Ecto neural progenitor cell (in vitro differentiated cells): ENCODE results near the gene ZP4.

Experiments used
- DNase-seq: peaks from one replicate; pipeline ENCODE4 v3.0.0-alpha.2; 2018; ENCODE audit warnings: low spot score

Gene ZP4

GRCh38 chr1:237890822-237891221, at the start of gene ZP4:
Gene ZP4 (minus strand): TSS chr1:237890922. CDS start chr1:237890635, 287 bp downstream.
- no peak for DNase-seq

GRCh38 chr1:237938553-237938952, 47.8 kb upstream of the ZP4 start:
- no peak for DNase-seq

DNA sequence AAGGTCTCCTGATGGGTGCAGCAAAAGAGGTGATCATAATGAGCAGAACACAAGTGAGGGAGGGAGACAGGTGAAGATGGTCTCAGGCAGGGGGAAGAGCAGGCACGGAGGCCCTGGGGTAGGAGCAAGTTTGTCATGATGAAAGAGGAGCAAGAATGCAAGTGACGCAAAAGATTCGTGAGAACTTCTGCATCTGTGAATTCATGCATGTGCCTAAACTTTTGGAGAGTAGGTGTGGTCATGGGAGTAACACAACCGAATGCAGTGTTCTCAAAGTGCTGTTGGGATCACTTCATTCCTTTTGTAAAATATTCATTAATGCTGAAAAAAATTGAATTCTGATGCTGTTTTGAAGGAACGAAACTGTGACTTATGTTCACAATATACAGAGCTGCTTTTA, 47.3 kb upstream of the ZP4 start:
- DNase-seq, result no peak

- no peak for DNase-seq
Measured at GRCh38 chr1:237932816-237933215, 42.1 kb upstream of the ZP4 start.

DNA sequence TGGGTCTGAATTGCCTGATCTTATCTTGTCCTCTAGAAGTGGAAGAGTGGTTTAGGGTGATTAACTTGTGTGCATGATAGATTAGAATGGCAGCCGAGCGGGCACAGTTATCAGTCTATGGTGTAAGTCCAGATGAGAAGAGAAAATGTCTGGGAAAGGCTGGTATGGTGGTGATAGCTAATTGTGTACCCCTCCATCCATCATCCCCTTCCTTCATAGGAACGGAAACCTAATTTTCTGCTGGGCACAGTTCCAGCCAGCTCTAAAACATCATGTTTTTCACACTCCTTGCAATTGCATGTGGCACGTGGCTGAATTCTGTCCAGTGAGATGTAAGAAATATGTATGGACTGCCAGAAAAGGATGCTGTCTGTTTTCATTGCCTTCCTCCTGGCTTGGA, 40.9 kb upstream of the ZP4 start:
- no peak for DNase-seq

DNA sequence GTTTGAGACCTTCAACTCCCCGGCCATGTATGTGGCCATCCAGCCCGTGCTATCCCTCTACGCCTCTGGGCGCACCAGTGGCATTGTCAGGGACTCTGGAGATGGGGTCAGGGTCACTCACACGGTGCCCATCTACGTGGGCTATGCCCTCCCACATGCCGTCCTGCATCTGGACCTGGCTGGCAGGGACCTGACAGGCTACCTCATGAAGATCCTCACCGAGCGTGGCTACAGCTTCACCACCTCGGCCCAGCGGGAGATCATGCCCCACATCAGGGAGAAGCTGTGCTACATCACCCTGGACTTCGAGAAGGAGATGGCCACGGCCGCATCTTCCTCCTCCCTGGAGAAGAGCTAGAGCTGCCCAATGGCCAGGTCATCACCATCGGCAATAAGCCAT, 36.5 kb upstream of the ZP4 start:
- no peak for DNase-seq

DNA sequence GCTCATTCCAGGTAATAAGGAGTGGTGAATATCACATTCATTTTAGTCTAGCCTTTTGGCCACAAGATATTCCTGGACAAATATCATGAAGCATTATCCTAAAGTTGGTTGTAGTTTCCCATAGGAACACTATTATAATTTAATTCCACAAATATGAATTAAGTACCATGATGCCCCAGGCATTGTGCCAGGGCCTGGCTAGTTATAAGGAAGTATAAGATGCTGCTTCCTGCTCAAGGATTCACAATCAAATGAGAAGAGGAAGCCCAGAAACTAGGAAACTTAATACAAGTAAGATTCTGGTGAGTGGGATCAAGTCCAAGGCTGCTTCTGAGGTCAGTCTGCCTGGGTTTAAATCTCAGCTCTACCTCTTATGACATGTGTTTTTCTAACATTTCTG, 30.6 kb upstream of the ZP4 start:
- no peak for DNase-seq

DNA sequence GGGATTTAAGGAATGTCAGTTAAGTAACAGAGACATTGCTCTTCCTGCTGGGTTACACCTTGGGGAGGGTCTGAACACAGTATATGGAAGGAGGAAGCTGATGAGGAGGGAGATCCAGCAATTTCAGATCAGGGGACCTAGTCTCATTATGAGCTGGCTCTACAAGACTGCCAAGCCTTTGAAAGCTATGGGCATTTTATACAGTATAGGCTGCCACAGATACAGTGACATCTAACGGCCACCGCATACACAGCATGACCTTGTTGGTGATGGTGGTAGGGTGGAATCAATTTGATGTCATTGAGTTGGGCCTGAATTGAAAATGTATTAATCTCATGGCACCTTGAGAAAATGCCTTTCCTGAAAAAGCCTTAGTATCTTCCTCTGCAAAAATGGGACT, 22.6 kb upstream of the ZP4 start:
- no peak for DNase-seq

DNA sequence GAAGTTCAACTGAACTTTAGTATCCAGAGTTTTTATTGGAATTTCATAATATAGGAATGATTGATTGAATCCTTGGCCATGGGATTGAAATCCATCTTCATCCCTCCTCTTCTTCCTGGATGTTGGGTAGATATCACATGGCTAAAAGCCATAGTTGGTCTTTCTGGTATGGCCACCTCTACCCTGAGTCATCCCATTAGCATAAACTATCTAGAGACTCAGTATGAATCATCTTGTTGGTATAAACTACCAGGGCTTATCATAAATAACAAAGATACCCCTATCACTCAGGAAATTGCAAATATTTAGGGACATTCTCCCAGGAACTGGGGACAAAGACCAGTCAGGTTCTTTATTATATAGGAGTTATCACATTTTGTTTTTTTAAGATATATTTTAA, 21.2 kb upstream of the ZP4 start:
- DNase-seq, result no peak

DNA sequence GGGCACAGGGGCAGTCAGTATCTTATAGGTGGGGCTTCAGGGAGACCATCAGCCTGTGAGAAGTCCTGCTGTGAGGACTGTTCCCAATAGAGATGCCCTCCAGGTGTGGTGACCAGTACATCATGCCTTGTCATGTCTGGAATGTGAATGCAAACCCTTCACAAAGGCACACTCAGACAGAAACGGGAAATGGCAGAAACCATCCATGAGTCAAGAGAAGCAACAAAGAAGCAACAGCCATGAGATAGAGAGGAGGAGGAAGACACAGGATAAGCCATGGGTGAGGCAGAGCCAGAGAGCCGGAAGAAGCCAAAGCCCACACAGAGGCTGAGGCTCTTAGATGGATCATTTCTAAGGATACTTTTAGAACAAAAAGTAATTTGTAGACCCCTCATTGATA, 20.1 kb upstream of the ZP4 start:
- DNase-seq, result no peak

DNA sequence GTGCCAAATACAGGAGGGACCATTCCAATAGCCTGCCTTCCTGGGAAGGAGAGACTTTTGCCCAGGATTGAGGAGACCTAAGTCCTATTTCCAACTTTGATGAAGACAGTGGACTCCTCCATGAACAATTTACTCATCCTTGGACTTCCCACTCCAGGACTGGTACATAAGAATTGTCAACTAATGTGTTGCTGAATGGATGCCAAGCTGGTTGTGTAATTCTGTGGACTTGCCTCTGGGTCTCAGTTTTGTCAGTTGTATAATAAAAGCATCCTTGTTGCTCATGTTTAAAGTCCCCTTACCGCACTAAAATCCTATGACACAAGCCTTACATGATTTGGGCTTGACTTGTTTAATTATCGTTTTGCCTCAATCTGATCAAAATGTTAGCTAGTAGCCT, 13.2 kb upstream of the ZP4 start:
- DNase-seq, result no peak

DNA sequence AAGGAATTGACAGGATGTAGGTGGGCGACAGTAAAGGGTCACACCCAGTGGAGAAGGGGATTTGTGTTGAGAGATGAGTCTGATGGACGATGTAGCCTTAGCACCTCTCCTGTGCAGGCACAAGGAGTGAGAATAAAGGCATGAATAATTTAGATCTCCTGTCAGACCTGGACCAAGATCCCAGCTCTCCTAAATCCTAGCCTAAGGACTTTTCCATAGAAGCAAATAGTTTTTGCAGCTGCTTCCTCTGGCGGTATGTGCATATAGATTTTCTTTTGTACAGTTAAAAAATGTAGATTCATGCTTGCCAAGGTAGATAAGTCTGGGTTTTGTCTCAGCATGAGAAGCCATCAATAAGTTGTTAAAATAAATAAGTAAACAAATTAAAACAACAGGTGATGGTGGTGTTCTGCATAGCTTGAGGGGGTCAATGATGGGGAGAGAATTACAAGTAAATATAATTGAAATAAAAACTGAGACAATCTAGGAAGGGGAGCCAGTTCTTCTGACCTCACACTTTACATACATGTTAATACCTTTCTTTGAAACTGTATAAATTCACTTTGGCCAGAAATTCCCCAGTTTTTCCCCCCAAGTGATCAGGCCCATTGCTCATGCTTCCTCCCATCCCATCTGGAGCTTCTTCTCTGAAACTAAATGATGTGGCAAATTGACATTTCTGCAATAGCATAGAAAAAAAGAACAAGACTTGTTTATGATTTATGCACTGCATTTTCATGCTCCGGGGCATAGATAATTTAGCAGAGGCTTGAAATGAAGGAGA, 12.4 kb upstream of the ZP4 start:
- no peak for DNase-seq

DNA sequence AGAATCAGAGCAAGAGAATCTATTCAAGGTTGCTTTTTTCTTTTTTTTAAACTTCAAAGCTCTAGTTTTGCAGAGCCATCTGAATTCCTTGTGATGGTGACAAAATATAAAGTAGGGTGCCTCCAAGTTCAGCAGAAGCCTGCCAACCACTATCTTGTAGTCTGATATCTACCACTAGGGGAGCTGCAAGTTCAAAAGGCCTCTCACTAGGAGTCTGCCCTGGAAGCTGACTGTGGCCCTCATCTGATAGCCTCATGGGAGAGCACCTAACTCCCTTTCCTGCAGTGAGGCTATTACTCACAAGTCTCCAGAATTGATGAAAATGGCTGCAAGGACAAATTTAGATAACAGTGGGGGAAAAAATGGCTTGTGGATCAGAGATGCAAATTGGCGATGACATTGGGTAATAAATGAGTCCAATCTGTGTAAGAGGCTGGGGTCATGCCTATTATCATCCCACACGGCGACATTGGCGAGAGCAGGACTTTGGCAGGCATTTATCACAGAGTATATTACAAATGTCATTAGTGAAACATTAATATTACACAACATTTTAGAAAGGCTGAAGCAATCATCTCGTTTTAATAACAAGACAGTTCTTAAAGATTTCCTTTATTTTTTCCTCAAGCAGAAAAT, 10.7 kb upstream of the ZP4 start:
- no peak for DNase-seq

GRCh38 chr1:237895630-237896029, 4.9 kb upstream of the ZP4 start:
- no peak for DNase-seq

DNA sequence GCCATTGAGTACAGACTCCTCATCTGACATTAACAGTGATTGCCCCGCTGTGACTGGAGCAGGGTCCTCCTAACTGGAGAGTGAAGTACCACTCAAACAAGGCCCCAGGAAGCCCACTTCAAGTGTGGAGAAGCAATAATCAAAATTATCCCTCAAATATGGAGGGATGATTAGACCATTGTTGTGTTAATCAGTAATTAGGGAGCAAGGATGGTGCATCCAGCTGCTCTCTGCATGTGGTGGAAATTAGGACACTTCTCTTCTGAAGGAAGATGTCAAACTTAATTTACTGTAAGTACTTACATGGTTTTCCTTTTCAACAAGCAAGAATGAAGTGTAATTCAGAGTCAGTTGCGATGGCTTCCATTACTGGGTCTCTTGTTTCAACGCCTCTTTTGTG, 3.4 kb upstream of the ZP4 start:
- DNase-seq, result no peak

- DNase-seq, result no peak
Measured at GRCh38 chr1:237891979-237892378, 1.3 kb upstream of the ZP4 start.

- no peak for DNase-seq
Measured at GRCh38 chr1:237891266-237891665, 544 bp upstream of the ZP4 start.

- DNase-seq, result no peak
Measured at GRCh38 chr1:237890416-237890815, 306 bp downstream of the ZP4 start.

- no peak for DNase-seq
Measured at GRCh38 chr1:237888143-237888542, 2.6 kb downstream of the ZP4 start.

GRCh38 chr1:237887542-237887941, 3.2 kb downstream of the ZP4 start:
- DNase-seq, result no peak

DNA sequence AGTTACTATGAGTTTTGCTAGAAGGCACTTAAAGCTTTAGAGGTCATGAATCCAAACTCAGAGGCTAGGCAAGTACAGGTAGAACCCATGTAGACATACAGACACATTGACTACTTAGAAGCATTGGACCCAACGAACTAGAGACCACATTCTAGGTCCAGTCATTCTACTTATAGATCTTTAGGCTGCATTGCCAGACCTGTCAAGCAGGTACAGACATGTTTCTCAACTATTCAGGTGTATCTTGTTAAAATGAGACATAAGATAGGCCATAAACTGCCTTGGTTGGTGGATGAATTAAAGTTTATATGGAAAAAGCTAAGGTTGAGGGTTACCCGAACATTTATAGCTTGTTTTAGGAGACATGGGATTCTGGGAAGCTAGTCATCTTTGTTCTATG, 6.5 kb downstream of the ZP4 start:
- DNase-seq, result no peak

GRCh38 chr1:237879195-237879594, 11.5 kb downstream of the ZP4 start:
- no peak for DNase-seq

DNA sequence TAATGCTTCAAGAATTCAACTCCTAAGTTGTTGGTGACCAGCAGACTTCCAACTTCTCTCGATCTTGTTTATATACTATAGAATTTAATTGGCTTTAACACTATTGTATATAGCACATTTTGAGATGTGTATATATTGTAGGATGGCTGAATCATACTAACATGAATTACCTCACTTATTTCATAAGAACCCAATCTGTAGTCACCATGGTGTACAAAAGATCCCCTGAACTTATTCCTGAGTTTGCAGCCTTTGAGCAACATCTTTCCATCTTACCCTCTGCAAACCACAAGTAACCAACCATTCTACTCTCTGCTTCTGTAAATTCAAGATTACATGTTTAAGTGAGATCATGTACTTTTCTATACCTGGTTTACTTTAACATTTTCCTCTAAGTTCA, 12.3 kb downstream of the ZP4 start:
- DNase-seq, result no peak

GRCh38 chr1:237877631-237878030, 13.1 kb downstream of the ZP4 start:
- no peak for DNase-seq
